Aorta (tissue), 5 donors: ENCODE measurements around the gene H19. TPM values are rescaled to one million over a fixed set of nuclear protein-coding genes. Genes with fewer than 3 reads are reported as not detected.

Experiments used
- ATAC-seq: fragments of 200-7000 bp; cut with Tn5 transposase; one replicate; pipeline ENCODE4 v1.9.1; 2022; ENCODE audit warnings: moderate library complexity; ENCODE audit not compliant: low FRiP score
- DNase-seq, 2 donors: peaks; one replicate each; pipeline ENCODE4 v3.0.0-alpha.2; 2020
- H3K27ac ChIP-seq, 2 donors: one replicate each; pipeline ENCODE4 v1.5.1; 2013; ENCODE audit warnings: low read length in 2 of 2, mild to moderate bottlenecking in 2 of 2, moderate library complexity in 2 of 2, control low read depth in 1 of 2, inconsistent platforms in 1 of 2, low read depth in 1 of 2
- H3K27me3 ChIP-seq, 2 donors: one replicate each; pipeline ENCODE4 v1.6.1; 2013; ENCODE audit warnings: control low read depth in 1 of 2, low read length in 1 of 2, mild to moderate bottlenecking in 1 of 2, moderate library complexity in 1 of 2; ENCODE audit not compliant: insufficient read depth in 2 of 2, control insufficient read depth in 1 of 2
- H3K36me3 ChIP-seq, 2 donors: one replicate each; pipeline ENCODE4 v1.6.1; 2013; ENCODE audit warnings: control low read depth in 1 of 2, low read length in 1 of 2, mild to moderate bottlenecking in 1 of 2; ENCODE audit not compliant: insufficient read depth in 2 of 2, control insufficient read depth in 1 of 2
- H3K4me1 ChIP-seq, 2 donors: one replicate each; pipeline ENCODE4 v1.6.1; 2013; ENCODE audit warnings: low read length in 2 of 2, control low read depth in 1 of 2, mild to moderate bottlenecking in 1 of 2, moderate library complexity in 1 of 2; ENCODE audit not compliant: insufficient read depth in 2 of 2, control insufficient read depth in 1 of 2
- H3K4me3 ChIP-seq, 2 donors: one replicate each; pipeline ENCODE4 v1.5.1; 2013; ENCODE audit warnings: low read length in 2 of 2, control low read depth in 1 of 2, mild to moderate bottlenecking in 1 of 2
- H3K9me3 ChIP-seq: one replicate; pipeline ENCODE4 v1.6.1; 2013; ENCODE audit warnings: mild to moderate bottlenecking, low read length; ENCODE audit not compliant: control insufficient read depth
- WGBS, 2 donors: extraction: QIAGEN DNeasy Blood & Tissue Kit; methylation state at CpG; one replicate each; pipeline ENCODE4 v1.1.7; 2013; 5-methylcytosine and 5-hydroxymethylcytosine counted together
- intact Hi-C, 2 donors: fragments of 100-400 bp; cut with DNase I; formaldehyde crosslinking; loops; one replicate each; pipeline versions ENCODE4 v1.14.2 to v1.15.0; 2022
- polyA plus RNA-seq, 2 donors: library from polyadenylated mRNA; stranded (reverse); fragments of 200-250 nt; gene quantifications; one replicate each; pipeline ENCODE4 v1.2.3, GENCODE V29; 2013
- total RNA-seq, 2 donors: library from RNA; stranded (reverse); fragmentation: NEBNext Ultra II Directional; extraction: Animal tissue kit (Norgen Biotek cat#: 25700); gene quantifications; one replicate each; pipeline ENCODE4 v1.2.1, GENCODE V29; 2021
- donor health status: healthy with polysubstance abuse.
- donor health status: Bipolar disorder and iron deficiency.
- donor health status: DM: no; HTN: no; CAD: no.
- donor health status: DM: no; HTN: no; CAD: no.
- donor health status: DM: yes; HTN: yes; CAD: no.

The H19 gene
- total and polyA plus RNA-seq, 4 donors, result 4.5 to 1,787 (median 168) TPM

DNA sequence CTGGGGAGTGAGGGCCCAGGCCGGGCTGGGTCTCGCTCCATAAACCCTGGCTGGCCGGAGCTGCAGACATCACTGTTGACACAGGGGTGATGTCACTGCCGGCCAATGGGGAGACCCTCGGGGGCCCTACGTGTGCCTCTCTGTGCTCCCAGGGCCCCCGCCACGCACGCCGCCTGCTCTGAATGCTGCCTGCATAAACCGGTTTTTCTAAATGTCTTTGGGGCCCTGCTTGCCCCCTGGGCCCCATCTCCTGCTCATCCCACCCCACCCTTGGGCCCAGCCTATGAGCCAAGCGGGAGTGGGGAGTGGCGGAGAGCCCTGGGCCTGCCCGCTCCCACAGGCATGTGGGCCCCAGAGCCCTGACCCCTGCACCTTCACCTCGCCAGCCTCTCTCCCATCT, 7.7 kb downstream of the H19 start:
- H3K9me3 ChIP-seq, result no peaks in the 10 kb centered on the region
- no peaks in the 10 kb centered on the region for H3K27me3 ChIP-seq
- no peak overlapping the region for H3K4me3 ChIP-seq
- intact Hi-C loops, result no loop called here
- no CpG with 5 or more reads among the region's 15 CpGs for WGBS, 2 donors
- no peak for DNase-seq
- ATAC-seq, result no peak
- H3K27ac ChIP-seq, result no peak overlapping the region
- no peaks in the 10 kb centered on the region for H3K36me3 ChIP-seq
- no peaks in the 10 kb centered on the region for H3K4me1 ChIP-seq

DNA sequence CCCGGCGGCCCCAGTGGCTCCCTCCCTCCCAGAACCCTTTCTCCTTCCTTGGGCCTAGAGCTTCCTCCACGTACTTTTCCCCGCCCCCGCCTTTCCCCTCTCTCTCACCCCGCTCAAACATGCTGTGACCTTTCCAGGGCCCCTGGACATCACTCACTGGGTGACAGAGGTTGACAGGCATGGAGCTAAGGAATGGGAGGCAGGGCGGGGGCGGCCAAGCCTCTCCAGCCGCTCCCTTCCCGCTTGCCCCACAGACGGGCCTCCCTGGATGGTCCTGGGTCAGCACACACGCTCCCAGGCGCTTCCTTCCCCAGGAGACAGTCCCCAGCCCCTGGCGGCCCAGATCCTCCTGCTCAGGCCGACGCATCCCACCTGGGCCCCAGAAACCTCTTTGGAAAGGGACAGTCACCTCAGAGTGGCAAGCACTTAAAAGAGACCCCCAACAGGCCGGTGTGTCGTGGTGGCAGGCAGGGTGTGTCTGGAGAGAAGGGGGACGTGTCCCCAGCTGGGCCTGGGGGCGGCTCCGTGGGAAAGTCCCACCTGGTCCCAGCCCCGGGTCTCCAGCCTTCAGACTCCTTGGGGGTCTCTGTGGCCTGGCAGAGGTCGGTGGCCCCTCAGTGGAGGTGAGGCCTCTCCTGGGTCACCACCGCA, 8.8 kb downstream of the H19 start:
- peak in 1 of 2 donors; percentile 7 for DNase-seq

GRCh38 chr11:1988174-1988573, 9.5 kb downstream of the H19 start:
- no peaks in the 10 kb centered on the region for H3K27me3 ChIP-seq
- no peak for ATAC-seq
- intact Hi-C loops, result no loop called here
- no peaks in the 10 kb centered on the region for H3K4me1 ChIP-seq
- H3K27ac ChIP-seq, result no peak overlapping the region
- H3K4me3 ChIP-seq, result no peak overlapping the region
- no CpG with 5 or more reads among the region's 11 CpGs for WGBS, 2 donors
- H3K9me3 ChIP-seq, result no peaks in the 10 kb centered on the region
- no peaks in the 10 kb centered on the region for H3K36me3 ChIP-seq
- no peak for DNase-seq

More for the DNA sequence above, 8.8 kb downstream of the H19 start:
- no peaks in the 10 kb centered on the region for H3K27me3 ChIP-seq
- no peak overlapping the region for H3K27ac ChIP-seq
- intact Hi-C loops, result no loop called here
- no peaks in the 10 kb centered on the region for H3K9me3 ChIP-seq
- H3K36me3 ChIP-seq, result no peaks in the 10 kb centered on the region
- no peaks in the 10 kb centered on the region for H3K4me1 ChIP-seq
- H3K4me3 ChIP-seq, result no peak overlapping the region
- ATAC-seq, result no peak
- WGBS, 2 donors, result 82 to 90% methylated on average over 7 to 17 of the region's 24 CpGs

- ATAC-seq (no peak), DNase-seq (no peak)
- no peaks in the 10 kb centered on the region for H3K4me1 ChIP-seq
- intact Hi-C loops, result no loop called here
- no CpG with 5 or more reads among the region's 6 CpGs for WGBS, 2 donors
- H3K4me3 ChIP-seq, result no peak overlapping the region
- H3K27ac ChIP-seq, result no peak overlapping the region
- no peaks in the 10 kb centered on the region for H3K9me3 ChIP-seq
- no peaks in the 10 kb centered on the region for H3K27me3 ChIP-seq
- no peaks in the 10 kb centered on the region for H3K36me3 ChIP-seq
Observed at GRCh38 chr11:1987024-1987423, 10.6 kb downstream of the H19 start.

DNA sequence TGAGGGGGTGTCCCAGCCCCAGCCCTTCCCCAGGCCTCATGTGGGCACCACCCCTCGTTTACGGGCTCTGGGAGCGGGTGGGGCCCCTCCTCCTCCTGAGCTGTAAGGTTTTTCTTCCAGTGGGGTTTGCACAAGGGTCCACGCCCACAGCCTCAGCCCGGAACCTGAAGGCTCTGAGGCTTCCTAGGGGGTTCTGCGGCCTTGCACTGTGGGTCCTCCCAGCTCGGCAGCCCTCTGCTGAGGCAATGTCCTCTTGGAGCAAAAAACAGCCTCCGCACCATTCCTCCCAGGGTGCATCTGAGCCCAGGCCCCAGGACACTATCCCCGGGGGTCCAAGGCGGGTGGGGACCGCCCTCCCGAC, 14.1 kb downstream of the H19 start:
- DNase-seq (peak in 1 of 2 donors; percentile 12), ATAC-seq (no peak)
- 87 to 91% methylated on average over 4 to 12 of the region's 12 CpGs for WGBS, 2 donors
- Histone ChIP-seq H3K27me3 (no peaks in the 10 kb centered on the region), H3K36me3 (no peaks in the 10 kb centered on the region), H3K27ac (no peak overlapping the region), H3K9me3 (no peaks in the 10 kb centered on the region), H3K4me1 (no peaks in the 10 kb centered on the region), H3K4me3 (no peak overlapping the region)
- intact Hi-C loops, result no loop called here

- no peaks in the 10 kb centered on the region for H3K4me1 ChIP-seq
- no peaks in the 10 kb centered on the region for H3K36me3 ChIP-seq
- H3K27ac ChIP-seq, result no peak overlapping the region
- H3K27me3 ChIP-seq, result no peaks in the 10 kb centered on the region
- no peak overlapping the region for H3K4me3 ChIP-seq
- WGBS, 2 donors, result no CpG with 5 or more reads among the region's 26 CpGs
- DNase-seq, result no peak
- intact Hi-C loops, result no loop called here
- no peaks in the 10 kb centered on the region for H3K9me3 ChIP-seq
- no peak for ATAC-seq
Observed at GRCh38 chr11:1982873-1983600, 14.6 kb downstream of the H19 start.

- Histone ChIP-seq H3K27me3 (no peaks in the 10 kb centered on the region), H3K4me1 (no peaks in the 10 kb centered on the region), H3K9me3 (no peaks in the 10 kb centered on the region), H3K36me3 (no peaks in the 10 kb centered on the region), H3K27ac (no peak overlapping the region), H3K4me3 (no peak overlapping the region)
- WGBS, 2 donors, result 81% methylated on average over 3 of the region's 11 CpGs; no CpG with 5 or more reads in 1 of the 2 donors
- ATAC-seq (no peak), DNase-seq (no peak)
- intact Hi-C loops, result no loop called here
Observed at GRCh38 chr11:1979607-1980006, 18.0 kb downstream of the H19 start.

DNA sequence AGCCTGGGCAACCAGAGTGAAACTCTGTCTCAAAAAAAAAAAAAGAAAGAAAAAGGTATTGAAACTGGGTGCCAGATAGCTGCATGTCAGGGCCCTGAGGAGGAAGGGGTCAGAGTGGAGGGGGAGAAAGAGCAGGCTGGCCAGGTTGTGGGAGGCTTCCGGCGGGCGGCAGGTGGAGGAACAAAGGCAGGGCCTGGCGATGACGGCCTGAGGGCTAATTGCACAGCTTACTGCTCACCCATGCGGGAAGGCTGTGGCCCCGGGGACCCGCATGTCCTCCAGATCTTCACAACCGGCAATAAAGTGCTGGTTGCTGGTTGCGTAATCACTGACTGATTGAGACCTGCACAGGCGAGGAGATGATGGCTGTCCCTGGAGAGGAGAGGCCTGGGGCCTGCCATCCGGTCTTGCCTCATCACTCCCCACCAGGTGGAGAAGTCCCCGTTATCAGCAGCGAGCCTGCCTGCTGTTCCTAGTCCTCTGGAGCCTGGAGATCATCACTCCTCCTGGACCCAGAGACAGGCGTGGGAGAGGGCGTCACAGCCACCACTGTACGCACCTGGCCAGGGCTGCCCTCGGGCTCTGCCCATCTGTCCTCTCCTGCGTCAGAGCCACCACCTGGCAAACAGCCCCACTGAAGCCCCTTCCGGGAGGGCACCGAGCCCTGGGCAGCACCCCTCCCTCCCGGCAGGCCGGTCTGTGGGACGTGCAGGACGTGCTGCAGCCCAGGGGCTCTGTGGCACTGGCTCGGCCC, 18.7 kb downstream of the H19 start:
- Histone ChIP-seq H3K4me3 (no peak overlapping the region), H3K36me3 (no peaks in the 10 kb centered on the region), H3K4me1 (no peaks in the 10 kb centered on the region), H3K27ac (no peak overlapping the region), H3K9me3 (no peaks in the 10 kb centered on the region), H3K27me3 (no peaks in the 10 kb centered on the region)
- ATAC-seq, result no peak
- 86% methylated on average over 10 of the region's 26 CpGs; no CpG with 5 or more reads in 1 of the 2 donors for WGBS, 2 donors
- DNase-seq, result peak in 1 of 2 donors; percentile 2
- intact Hi-C loops, result no loop called here
